Stimulated activated CD8-positive, alpha-beta memory T cell treated with anti-CD3 and anti-CD28 coated beads, Interleukin-7, amount 100 ng/mL, for 24 hours (primary cell): ENCODE data around the gene DMXL1.

Experiments used
- DNase-seq: peaks from one replicate; pipeline ENCODE4 v3.0.0-alpha.2; 2020; ENCODE audit warnings: low read depth

DMXL1 gene

GRCh38 chr5:119070828-119071560 lies at the start of gene DMXL1:
Gene DMXL1, plus strand, starts transcription at chr5:119071087. Its CDS starts 483 bp downstream, at chr5:119071570.
- peak; percentile 94 for DNase-seq

- no peak for DNase-seq
Observed at GRCh38 chr5:119021149-119021732, 49.6 kb upstream of the DMXL1 start.

- DNase-seq = no peak
Observed at GRCh38 chr5:119022017-119022745, 48.7 kb upstream of the DMXL1 start.

GRCh38 chr5:119022773-119023172 lies 48.1 kb upstream of the DMXL1 start:
- DNase-seq = no peak

- no peak for DNase-seq
Observed at GRCh38 chr5:119028575-119028974, 42.3 kb upstream of the DMXL1 start.

GRCh38 chr5:119031011-119031886 lies 39.6 kb upstream of the DMXL1 start:
- no peak for DNase-seq

GRCh38 chr5:119031905-119032304 lies 39.0 kb upstream of the DMXL1 start:
- no peak for DNase-seq

GRCh38 chr5:119032656-119033055 lies 38.2 kb upstream of the DMXL1 start:
- DNase-seq = no peak

- no peak for DNase-seq
Observed at GRCh38 chr5:119033135-119033534, 37.8 kb upstream of the DMXL1 start.

GRCh38 chr5:119036101-119036762 lies 34.7 kb upstream of the DMXL1 start:
- DNase-seq = no peak

GRCh38 chr5:119037496-119038215 lies 33.2 kb upstream of the DMXL1 start:
- DNase-seq = no peak

- DNase-seq = no peak
Observed at GRCh38 chr5:119048246-119048645, 22.6 kb upstream of the DMXL1 start.

GRCh38 chr5:119049824-119050449 lies 20.9 kb upstream of the DMXL1 start:
- DNase-seq = no peak

GRCh38 chr5:119054101-119054500 lies 16.8 kb upstream of the DMXL1 start:
- DNase-seq = no peak

- no peak for DNase-seq
Observed at GRCh38 chr5:119055294-119055693, 15.6 kb upstream of the DMXL1 start.

- no peak for DNase-seq
Observed at GRCh38 chr5:119058979-119059529, 11.8 kb upstream of the DMXL1 start.

GRCh38 chr5:119059740-119060255 lies 11.1 kb upstream of the DMXL1 start:
- DNase-seq = no peak

GRCh38 chr5:119063579-119064379 lies 7.1 kb upstream of the DMXL1 start:
- no peak for DNase-seq

GRCh38 chr5:119067450-119067849 lies 3.4 kb upstream of the DMXL1 start:
- no peak for DNase-seq
